HUES6 (cell line): ENCODE data around the gene HDAC5.

ENCODE experiments used
- H3K27ac ChIP-seq: 2 replicates; pipeline ENCODE4 v1.7.0; 2013; ENCODE audit warnings: low read depth, mild to moderate bottlenecking, low read length, inconsistent platforms
- H3K27me3 ChIP-seq: 2 replicates; pipeline ENCODE4 v1.6.1; 2013; ENCODE audit warnings: low read length; ENCODE audit not compliant: control insufficient read depth, insufficient read depth
- H3K36me3 ChIP-seq: 2 replicates; pipeline ENCODE4 v1.6.1; 2013; ENCODE audit warnings: low read length; ENCODE audit not compliant: control insufficient read depth, insufficient read depth
- H3K4me1 ChIP-seq: 2 replicates; pipeline ENCODE4 v1.6.1; 2013; ENCODE audit warnings: low read length; ENCODE audit not compliant: control insufficient read depth, insufficient read depth
- H3K4me3 ChIP-seq: 2 replicates; pipeline ENCODE4 v1.5.1; 2013; ENCODE audit warnings: low read depth, low read length
- H3K9ac ChIP-seq: one replicate; pipeline ENCODE4 v1.6.1; 2013; ENCODE audit warnings: mild to moderate bottlenecking, low read length
- H3K9me3 ChIP-seq: 2 replicates; pipeline ENCODE4 v1.6.1; 2013; ENCODE audit warnings: low read depth, low read length; ENCODE audit not compliant: control insufficient read depth, insufficient read depth

HDAC5 gene

DNA sequence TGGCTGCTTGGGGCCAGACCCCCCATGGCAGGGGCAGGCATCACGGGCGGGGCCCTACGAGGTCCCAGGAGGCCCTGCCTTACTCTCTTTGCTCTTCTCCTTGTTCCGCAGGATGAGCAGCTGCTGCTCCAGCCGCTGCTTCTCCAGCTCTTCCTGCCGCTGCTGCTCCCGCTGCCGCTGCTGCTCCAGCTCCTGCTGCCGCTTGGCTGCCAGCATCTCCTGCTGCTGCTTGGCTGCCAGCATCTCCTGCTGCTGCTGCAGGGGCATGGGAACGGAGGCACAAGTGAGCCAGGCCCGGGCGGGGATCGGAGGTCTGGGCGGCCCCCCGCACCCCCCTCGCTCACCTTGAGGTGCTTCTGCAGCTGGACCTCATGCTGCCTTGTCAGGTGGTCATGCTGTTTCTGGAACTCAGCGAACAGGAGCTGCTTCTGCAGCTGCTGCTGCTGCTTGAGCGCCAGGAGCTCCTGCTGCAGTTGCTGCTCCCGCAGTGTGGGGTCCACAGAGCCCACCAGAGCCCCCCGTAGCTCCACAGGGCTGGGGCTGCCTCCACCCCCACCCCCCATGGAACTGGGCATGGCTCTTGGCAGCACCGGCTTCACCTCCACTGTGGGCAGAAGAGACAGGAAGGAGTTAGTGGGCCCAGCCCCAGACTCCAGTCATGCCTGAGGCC lies 30.1 kb downstream of the HDAC5 start:
- H3K27ac ChIP-seq, result no peak overlapping the region
- no peak overlapping the region for H3K4me3 ChIP-seq
- no peaks in the 10 kb centered on the region for H3K27me3 ChIP-seq
- peaks cover 40% of the 10 kb centered on the region for H3K4me1 ChIP-seq
- peaks cover 30% of the 10 kb centered on the region for H3K36me3 ChIP-seq
- H3K9ac ChIP-seq, result no peak overlapping the region
- H3K9me3 ChIP-seq, result no peaks in the 10 kb centered on the region

DNA sequence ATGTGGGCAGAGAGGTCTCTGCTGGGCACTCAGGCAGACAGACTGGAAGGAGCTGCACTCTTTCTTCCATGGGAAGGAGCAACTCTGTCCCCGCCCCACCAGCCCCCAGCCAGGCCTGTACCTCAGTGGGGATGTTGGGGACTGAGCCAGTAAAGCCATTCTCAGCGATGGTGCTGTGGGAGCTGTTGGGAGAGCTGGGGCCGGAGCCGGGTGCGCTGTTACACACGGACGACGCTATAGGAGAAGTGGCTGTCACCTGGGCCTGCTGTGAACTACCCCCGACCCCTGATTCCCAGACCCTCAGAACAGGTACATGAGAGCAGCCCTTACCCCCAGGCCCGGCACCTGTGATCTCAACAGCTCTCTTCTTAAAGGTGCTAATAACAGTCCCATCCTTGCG lies 31.4 kb downstream of the HDAC5 start:
- peaks cover 44% of the 10 kb centered on the region for H3K4me1 ChIP-seq
- H3K27ac ChIP-seq, result no peak overlapping the region
- H3K9ac ChIP-seq, result no peak overlapping the region
- no peak overlapping the region for H3K4me3 ChIP-seq
- H3K9me3 ChIP-seq, result no peaks in the 10 kb centered on the region
- no peaks in the 10 kb centered on the region for H3K27me3 ChIP-seq
- peaks cover 30% of the 10 kb centered on the region for H3K36me3 ChIP-seq

DNA sequence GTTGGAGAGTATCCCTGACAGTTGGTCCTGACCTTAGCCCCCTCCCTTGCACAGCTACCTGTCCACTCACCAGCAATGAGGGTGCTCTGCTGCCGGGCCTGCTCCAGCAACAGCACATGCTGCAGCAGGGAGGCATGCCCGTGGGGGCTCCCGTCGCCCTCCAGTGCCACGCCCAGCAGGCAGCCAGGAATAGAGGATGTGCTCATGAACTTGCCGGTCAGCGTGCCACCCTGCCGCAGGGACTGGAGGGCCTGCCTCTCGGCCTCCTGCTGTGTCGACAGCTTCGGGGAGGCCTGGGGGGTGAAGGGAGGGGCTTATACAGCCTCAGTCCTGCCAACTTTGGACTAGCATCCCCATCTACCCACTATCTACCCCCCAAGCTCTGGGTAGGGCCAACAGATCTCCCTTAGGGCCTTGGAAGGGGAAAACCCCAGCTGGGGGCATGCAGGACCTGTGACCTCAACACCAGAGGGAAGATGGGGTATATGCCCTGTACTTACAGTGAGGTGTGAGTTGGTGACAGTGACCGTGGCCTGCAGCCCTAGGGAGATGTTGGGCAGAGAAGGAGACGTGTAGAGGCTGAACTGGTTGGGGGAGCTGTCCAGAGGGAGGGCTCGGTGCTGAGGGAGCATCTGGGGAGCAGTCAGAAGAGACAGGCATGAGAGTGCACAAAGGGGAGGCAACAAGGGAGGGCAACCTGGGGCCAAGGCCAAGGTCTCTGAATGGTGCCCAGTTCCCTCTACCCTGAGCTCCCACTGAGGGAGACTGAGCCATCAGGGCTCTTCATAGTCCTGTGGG lies 32.0 kb downstream of the HDAC5 start:
- Histone ChIP-seq H3K27ac (no peak overlapping the region), H3K4me1 (peaks cover 44% of the 10 kb centered on the region), H3K27me3 (no peaks in the 10 kb centered on the region), H3K9me3 (no peaks in the 10 kb centered on the region), H3K4me3 (no peak overlapping the region), H3K36me3 (peaks cover 30% of the 10 kb centered on the region), H3K9ac (no peak overlapping the region)

DNA sequence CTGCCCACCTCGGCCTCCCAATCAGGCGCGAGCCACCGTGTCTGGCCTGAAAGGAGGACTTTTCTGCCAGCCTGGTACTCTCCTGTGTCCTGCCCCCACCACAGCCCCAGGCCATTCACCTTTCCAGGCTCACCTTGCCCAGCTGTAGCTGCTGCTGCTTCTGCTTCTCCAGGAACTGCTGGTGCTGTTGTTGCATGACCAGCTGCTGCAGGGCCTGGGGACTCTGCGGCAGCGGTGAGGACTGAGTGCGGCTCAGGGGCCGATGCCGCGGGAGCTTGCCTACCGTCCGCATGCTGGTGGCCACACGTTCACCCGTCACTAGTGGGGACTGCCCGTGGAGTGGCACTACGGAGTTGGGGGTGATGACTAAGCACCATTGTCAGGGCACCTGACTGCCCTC lies 35.2 kb downstream of the HDAC5 start:
- Histone ChIP-seq H3K4me1 (peaks cover 45% of the 10 kb centered on the region), H3K4me3 (no peak overlapping the region), H3K27me3 (no peaks in the 10 kb centered on the region), H3K9ac (peak overlapping the region; percentile 9), H3K36me3 (peaks cover 49% of the 10 kb centered on the region), H3K27ac (no peak overlapping the region), H3K9me3 (no peaks in the 10 kb centered on the region)

DNA sequence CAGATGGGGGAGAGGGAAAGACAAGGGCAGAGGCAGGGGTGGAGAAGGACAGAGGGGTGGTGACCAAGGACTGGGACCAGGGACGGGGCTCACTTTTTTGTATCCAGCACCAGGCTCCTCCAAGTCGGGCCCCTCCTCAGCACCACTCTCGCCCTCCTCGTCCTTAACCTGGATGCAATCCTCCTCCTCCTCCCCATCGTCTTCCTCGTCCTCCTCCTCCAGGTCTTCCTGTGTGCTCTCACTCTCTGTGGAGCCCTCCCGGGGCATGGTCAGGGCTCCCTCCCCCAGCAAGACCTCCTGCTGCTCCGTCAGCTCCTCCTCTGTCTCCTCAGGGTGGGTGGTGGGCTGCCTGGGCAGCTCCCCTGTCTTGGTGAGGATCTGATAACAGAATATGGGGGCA lies 36.1 kb downstream of the HDAC5 start:
- Histone ChIP-seq H3K27ac (peak overlapping the region; percentile 48; the same call in 1 of the 2 replicates), H3K9me3 (no peaks in the 10 kb centered on the region), H3K36me3 (peaks cover 51% of the 10 kb centered on the region), H3K4me3 (peak overlapping the region; percentile 56), H3K4me1 (peaks cover 42% of the 10 kb centered on the region), H3K9ac (peak overlapping the region; percentile 79), H3K27me3 (no peaks in the 10 kb centered on the region)

DNA sequence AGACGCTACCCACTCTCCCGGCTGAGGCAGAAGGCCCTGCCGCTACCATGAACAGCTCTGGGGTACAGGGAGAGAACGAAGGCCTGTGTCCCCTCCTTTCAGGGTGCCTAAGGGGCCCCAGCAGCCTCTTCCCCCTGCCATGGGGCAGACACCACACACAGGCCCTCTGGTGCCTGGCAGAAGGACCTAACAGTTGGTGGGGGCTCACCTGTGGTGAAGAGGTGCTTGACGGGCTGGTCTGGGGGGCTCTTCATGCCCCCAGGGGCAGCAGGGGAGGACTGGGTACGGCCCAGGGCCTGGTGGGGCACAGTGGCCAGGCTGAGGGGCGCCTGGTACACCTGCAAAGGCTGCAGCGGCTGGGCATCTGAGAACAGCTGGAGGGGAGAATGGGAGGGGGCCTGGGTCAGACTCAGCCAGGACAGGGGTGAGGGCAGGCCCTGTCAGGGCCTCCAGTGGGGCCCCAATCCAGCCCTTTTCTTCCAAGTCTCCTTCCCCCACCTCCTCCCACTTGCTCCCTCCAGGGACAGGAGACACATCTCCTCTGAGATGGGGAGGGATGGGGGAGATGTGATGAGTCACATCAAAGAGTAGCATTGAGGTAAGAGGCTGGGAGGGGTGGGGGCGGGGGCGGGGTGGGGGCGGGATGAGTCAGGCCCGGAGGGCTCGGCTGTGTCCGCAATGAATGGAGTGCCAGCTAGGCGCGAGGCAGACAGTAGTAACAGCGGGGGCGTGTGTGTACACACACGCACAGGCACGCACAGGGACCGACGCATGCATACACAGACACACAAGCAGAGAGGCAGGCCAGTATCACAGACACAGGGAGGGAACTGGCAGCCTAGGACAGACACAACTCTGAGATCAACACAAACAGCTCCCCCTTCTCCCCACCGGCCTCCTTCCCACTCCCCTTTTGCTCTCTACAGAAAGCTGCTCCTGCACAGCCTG lies 36.8 kb downstream of the HDAC5 start:
- peak overlapping the region; percentile 79 for H3K9ac ChIP-seq

DNA sequence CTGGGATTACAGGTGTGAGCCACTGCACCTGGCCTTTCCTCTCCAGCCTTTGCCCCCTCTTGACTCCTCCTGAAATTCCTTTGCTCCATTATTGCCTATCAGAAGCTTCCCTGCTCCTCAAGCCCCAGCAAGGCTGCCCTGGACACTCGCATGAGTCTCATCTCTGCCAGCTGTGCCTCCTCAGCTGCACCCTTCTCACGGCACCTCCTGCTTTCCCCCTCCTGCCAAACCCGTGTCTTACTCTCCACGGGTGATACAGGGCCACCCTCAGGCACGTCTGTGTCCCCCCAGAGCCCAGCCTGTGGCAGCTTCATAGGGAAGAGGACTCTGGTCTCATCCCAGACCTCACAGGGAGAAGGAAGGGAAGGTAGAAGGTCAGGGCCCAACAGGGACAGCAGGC lies 37.5 kb downstream of the HDAC5 start:
- H3K9me3 ChIP-seq, result no peaks in the 10 kb centered on the region
- H3K9ac ChIP-seq, result peak overlapping the region; percentile 56
- peaks cover 46% of the 10 kb centered on the region for H3K36me3 ChIP-seq
- no peak overlapping the region for H3K4me3 ChIP-seq
- H3K4me1 ChIP-seq, result peaks cover 42% of the 10 kb centered on the region
- no peaks in the 10 kb centered on the region for H3K27me3 ChIP-seq
- H3K27ac ChIP-seq, result peak overlapping the region; percentile 68; the same call in 1 of the 2 replicates

More for the DNA sequence above, 36.8 kb downstream of the HDAC5 start:
- Histone ChIP-seq H3K9me3 (no peaks in the 10 kb centered on the region), H3K27me3 (no peaks in the 10 kb centered on the region), H3K27ac (peak overlapping the region; percentile 68; the same call in 1 of the 2 replicates), H3K4me1 (peaks cover 42% of the 10 kb centered on the region), H3K36me3 (peaks cover 51% of the 10 kb centered on the region), H3K4me3 (peak overlapping the region; percentile 56)

DNA sequence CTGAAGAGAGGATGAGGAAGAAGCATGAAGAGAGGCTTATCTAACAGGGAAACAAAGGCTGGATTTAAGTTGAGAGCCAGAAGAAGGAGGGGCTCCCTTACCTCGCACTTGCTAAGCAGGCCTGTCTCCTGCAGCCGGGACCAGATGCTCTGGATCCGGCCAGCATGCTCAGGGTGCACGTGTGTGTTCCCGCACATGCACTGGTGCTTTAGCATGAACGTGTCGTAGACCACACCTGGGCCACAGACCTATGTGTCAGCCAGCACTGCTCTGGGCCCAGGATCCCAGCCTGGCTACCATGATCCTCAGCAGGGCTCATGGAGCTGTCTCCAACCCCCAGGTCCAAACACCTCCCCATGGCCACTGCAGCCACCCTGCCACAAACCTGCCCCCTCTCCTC lies 38.5 kb downstream of the HDAC5 start:
- no peaks in the 10 kb centered on the region for H3K9me3 ChIP-seq
- H3K27ac ChIP-seq, result no peak overlapping the region
- H3K4me3 ChIP-seq, result no peak overlapping the region
- no peaks in the 10 kb centered on the region for H3K27me3 ChIP-seq
- no peak overlapping the region for H3K9ac ChIP-seq
- H3K36me3 ChIP-seq, result peaks cover 54% of the 10 kb centered on the region
- peaks cover 42% of the 10 kb centered on the region for H3K4me1 ChIP-seq

DNA sequence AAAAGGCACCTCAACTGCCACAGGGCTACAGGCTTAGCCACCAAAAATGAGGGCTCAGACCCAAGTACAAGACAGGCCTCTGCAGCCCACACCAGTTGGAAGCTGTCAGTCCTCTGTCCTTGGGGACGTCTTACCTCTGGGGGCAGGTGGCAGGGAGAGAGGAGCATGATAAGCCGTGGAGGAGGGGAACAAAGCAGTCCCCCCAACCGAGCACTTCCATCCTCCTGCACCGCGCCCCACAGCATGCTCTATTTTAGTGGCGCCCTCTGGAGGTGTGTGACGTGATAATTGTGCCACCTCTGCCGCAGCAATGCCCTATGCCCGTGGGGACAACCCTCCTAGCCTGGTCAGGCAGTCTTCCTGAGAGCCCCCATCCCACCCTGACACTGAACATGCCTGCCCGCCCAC lies 39.3 kb downstream of the HDAC5 start:
- Histone ChIP-seq H3K9me3 (no peaks in the 10 kb centered on the region), H3K27me3 (no peaks in the 10 kb centered on the region), H3K36me3 (peaks cover 59% of the 10 kb centered on the region), H3K4me1 (peaks cover 42% of the 10 kb centered on the region), H3K4me3 (no peak overlapping the region), H3K27ac (no peak overlapping the region), H3K9ac (no peak overlapping the region)

DNA sequence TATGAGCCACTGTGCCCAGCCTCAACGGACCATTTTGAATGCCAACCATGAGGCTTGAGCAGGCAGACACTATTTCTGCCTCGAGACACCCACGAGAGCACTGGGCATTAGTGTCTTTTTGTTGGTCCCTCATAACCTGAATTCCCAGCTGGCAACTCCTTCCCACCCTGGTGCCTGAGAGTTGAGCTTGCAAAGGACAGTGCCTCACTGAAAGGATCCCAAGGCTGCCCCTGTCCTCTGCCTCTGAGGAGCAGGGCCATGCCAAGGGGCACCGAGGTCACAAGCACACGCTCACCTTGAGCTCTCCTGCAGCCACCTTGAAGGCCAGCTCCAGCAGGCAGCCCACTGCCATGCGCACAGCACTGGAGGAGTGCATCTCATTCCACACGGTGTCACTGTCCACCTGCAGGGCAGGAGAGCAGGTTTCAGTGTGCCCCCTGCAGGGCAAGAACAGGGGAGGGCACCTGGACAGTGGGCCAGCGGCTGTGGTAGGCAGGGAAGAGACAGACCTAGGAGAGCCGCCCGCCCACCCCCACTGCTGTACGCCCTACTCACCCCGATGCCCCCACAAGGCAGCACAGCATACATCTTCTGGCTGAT lies 40.1 kb downstream of the HDAC5 start:
- Histone ChIP-seq H3K4me3 (no peak overlapping the region), H3K4me1 (peaks cover 36% of the 10 kb centered on the region), H3K36me3 (peaks cover 61% of the 10 kb centered on the region), H3K27ac (no peak overlapping the region), H3K9ac (no peak overlapping the region), H3K9me3 (no peaks in the 10 kb centered on the region), H3K27me3 (no peaks in the 10 kb centered on the region)
